GM19395 (cell line): ENCODE measurements around the gene KSR2.

ENCODE experiments used
- ATAC-seq: cut with Tn5 transposase; IDR thresholded peaks from one replicate; pipeline ENCODE4 v1.9.1; 2021; ENCODE audit warnings: mild to moderate bottlenecking, moderate library complexity; ENCODE audit not compliant: unreplicated experiment

Gene KSR2

GRCh38 chr12:117702741-117703140 lies 266.0 kb downstream of the KSR2 start:
- no peak for ATAC-seq

- no peak for ATAC-seq
Observed at GRCh38 chr12:117699575-117699974, 269.2 kb downstream of the KSR2 start.

- ATAC-seq: no peak
Observed at GRCh38 chr12:117699118-117699517, 269.7 kb downstream of the KSR2 start.

- no peak for ATAC-seq
Observed at GRCh38 chr12:117695956-117696355, 272.8 kb downstream of the KSR2 start.

GRCh38 chr12:117692512-117692911 lies 276.3 kb downstream of the KSR2 start:
- ATAC-seq: no peak

- no peak for ATAC-seq
Observed at GRCh38 chr12:117689857-117690256, 278.9 kb downstream of the KSR2 start.

GRCh38 chr12:117688446-117688845 lies 280.3 kb downstream of the KSR2 start:
- ATAC-seq: no peak

GRCh38 chr12:117686911-117687377 lies 281.8 kb downstream of the KSR2 start:
- ATAC-seq: no peak

GRCh38 chr12:117686210-117686609 lies 282.6 kb downstream of the KSR2 start:
- no peak for ATAC-seq

GRCh38 chr12:117685110-117685926 lies 283.5 kb downstream of the KSR2 start:
- no peak for ATAC-seq

GRCh38 chr12:117684471-117684870 lies 284.3 kb downstream of the KSR2 start:
- no peak for ATAC-seq

- no peak for ATAC-seq
Observed at GRCh38 chr12:117680312-117680711, 288.5 kb downstream of the KSR2 start.

- no peak for ATAC-seq
Observed at GRCh38 chr12:117679776-117680175, 289.0 kb downstream of the KSR2 start.

- ATAC-seq: no peak
Observed at GRCh38 chr12:117674763-117675162, 294.0 kb downstream of the KSR2 start.

GRCh38 chr12:117674313-117674712 lies 294.5 kb downstream of the KSR2 start:
- ATAC-seq: no peak

GRCh38 chr12:117671734-117672133 lies 297.1 kb downstream of the KSR2 start:
- no peak for ATAC-seq

GRCh38 chr12:117664169-117664568 lies 304.6 kb downstream of the KSR2 start:
- ATAC-seq: no peak

GRCh38 chr12:117662620-117663395 lies 306.0 kb downstream of the KSR2 start:
- no peak for ATAC-seq

- no peak for ATAC-seq
Observed at GRCh38 chr12:117662220-117662619, 306.6 kb downstream of the KSR2 start.

GRCh38 chr12:117661471-117661870 lies 307.3 kb downstream of the KSR2 start:
- ATAC-seq: no peak

- no peak for ATAC-seq
Observed at GRCh38 chr12:117660896-117661295, 307.9 kb downstream of the KSR2 start.

- ATAC-seq: no peak
Observed at GRCh38 chr12:117658226-117658625, 310.6 kb downstream of the KSR2 start.
